Smooth muscle cell (in vitro differentiated cells): Measurements from ENCODE around the gene TCN1. TPM values are rescaled to one million over a fixed set of nuclear protein-coding genes. Genes with fewer than 3 reads are reported as not detected.
"Not testable (repeated sequence)": the region's sequence is repeated elsewhere in the genome, so short reads cannot be mapped to it uniquely, and the experiment has no call there.

Experiments
- DNase-seq: peaks from one replicate; lab custom pipeline; 2025; ENCODE audit not compliant: unreplicated experiment; lab: John Stamatoyannopoulos, UW
- H2AFZ ChIP-seq: fragments of 200-600 bp; sonication (generic); 2 replicates; pipeline ENCODE4 v1.6.0; 2016; ENCODE audit warnings: antibody characterized with exemption, low read depth, mild to moderate bottlenecking
- H3F3A ChIP-seq: fragments of 200-600 bp; sonication (generic); 2 replicates; pipeline ENCODE4 v1.6.0; 2017; ENCODE audit warnings: antibody characterized with exemption, low read depth
- H3K27ac ChIP-seq: fragments of 200-600 bp; sonication (generic); 2 replicates; pipeline ENCODE4 v1.5.1; 2016; ENCODE audit warnings: low read depth, mild to moderate bottlenecking
- H3K27me3 ChIP-seq: fragments of 200-600 bp; sonication (generic); 2 replicates; pipeline ENCODE4 v1.6.1; 2016; ENCODE audit warnings: low read depth, mild to moderate bottlenecking
- H3K36me3 ChIP-seq: fragments of 200-600 bp; sonication (generic); 2 replicates; pipeline ENCODE4 v1.5.1; 2016; ENCODE audit warnings: low read depth
- H3K4me1 ChIP-seq: fragments of 200-600 bp; sonication (generic); 2 replicates; pipeline ENCODE4 v1.5.1; 2016; ENCODE audit warnings: low read depth
- H3K4me2 ChIP-seq: fragments of 200-600 bp; sonication (generic); 2 replicates; pipeline ENCODE4 v1.6.0; 2016; ENCODE audit warnings: mild to moderate bottlenecking
- H3K4me3 ChIP-seq: fragments of 200-600 bp; sonication (generic); 2 replicates; pipeline ENCODE4 v1.5.1; 2016; ENCODE audit warnings: mild to moderate bottlenecking
- H3K79me2 ChIP-seq: fragments of 200-600 bp; sonication (generic); 2 replicates; pipeline ENCODE4 v1.6.0; 2016; ENCODE audit warnings: low read depth, mild to moderate bottlenecking
- H3K9ac ChIP-seq: fragments of 200-600 bp; sonication (generic); 2 replicates; pipeline ENCODE4 v1.6.0; 2016; ENCODE audit warnings: low read depth
- H3K9me3 ChIP-seq: fragments of 200-600 bp; sonication (generic); replicated peaks from 2 replicates; pipeline ENCODE4 v1.5.1; 2016; ENCODE audit warnings: low read depth
- H4K20me1 ChIP-seq: fragments of 200-600 bp; sonication (generic); 2 replicates; pipeline ENCODE4 v1.6.0; 2016; ENCODE audit warnings: low read depth
- WGBS: methylation state at CpG from one replicate; pipeline ENCODE4 v1.1.7; 2016; ENCODE audit warnings: low lambda C conversion rate; 5-methylcytosine and 5-hydroxymethylcytosine counted together
- polyA plus RNA-seq: library from polyadenylated mRNA; unstranded; fragments of >200 nt; fragmentation: Nextera tagmentation; extraction: Ambion mirVana; gene quantifications from 2 replicates; pipeline ENCODE4 v1.2.1, GENCODE V29; 2016
- total RNA-seq: library from RNA; depleted of rRNA; stranded (reverse); fragments of >200 nt; gene quantifications from 2 replicates; pipeline ENCODE4 v1.2.3, GENCODE V29; 2014
- TF ChIP-seq, protein P1 (sequence below): fragments of 200-600 bp; sonication (generic); IDR thresholded peaks from 2 replicates; pipeline ENCODE4 v1.5.1; 2017; ENCODE audit warnings: borderline replicate concordance, mild to moderate bottlenecking, antibody characterized with exemption; ENCODE audit not compliant: insufficient read depth, poor library complexity, severe bottlenecking

TCN1 gene
- total and polyA plus RNA-seq, 2 experiments from 2014 or later = 11.1 TPM; not detected in 1

- no peak overlapping the region for H3K4me3 ChIP-seq
- no peak for DNase-seq
- H3K36me3 ChIP-seq = no peaks in the 10 kb centered on the region
- H3F3A ChIP-seq = no peaks in the 10 kb centered on the region
- H3K9me3 ChIP-seq = peaks cover 4% of the 10 kb centered on the region
- 37% methylated on average over 4 of the region's 4 CpGs for WGBS
- H3K79me2 ChIP-seq = no peaks in the 10 kb centered on the region
- no peak overlapping the region for H3K4me2 ChIP-seq
- H3K4me1 ChIP-seq = peaks cover 4% of the 10 kb centered on the region
- H3K9ac ChIP-seq = no peak overlapping the region
- H4K20me1 ChIP-seq = no peaks in the 10 kb centered on the region
- TF ChIP-seq, protein P1, sequence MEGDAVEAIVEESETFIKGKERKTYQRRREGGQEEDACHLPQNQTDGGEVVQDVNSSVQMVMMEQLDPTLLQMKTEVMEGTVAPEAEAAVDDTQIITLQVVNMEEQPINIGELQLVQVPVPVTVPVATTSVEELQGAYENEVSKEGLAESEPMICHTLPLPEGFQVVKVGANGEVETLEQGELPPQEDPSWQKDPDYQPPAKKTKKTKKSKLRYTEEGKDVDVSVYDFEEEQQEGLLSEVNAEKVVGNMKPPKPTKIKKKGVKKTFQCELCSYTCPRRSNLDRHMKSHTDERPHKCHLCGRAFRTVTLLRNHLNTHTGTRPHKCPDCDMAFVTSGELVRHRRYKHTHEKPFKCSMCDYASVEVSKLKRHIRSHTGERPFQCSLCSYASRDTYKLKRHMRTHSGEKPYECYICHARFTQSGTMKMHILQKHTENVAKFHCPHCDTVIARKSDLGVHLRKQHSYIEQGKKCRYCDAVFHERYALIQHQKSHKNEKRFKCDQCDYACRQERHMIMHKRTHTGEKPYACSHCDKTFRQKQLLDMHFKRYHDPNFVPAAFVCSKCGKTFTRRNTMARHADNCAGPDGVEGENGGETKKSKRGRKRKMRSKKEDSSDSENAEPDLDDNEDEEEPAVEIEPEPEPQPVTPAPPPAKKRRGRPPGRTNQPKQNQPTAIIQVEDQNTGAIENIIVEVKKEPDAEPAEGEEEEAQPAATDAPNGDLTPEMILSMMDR = no peak
- H2AFZ ChIP-seq = no peak overlapping the region
- H3K27me3 ChIP-seq = no peaks in the 10 kb centered on the region
- H3K27ac ChIP-seq = no peak overlapping the region
Observed at GRCh38 chr11:59891781-59892181, 25.5 kb upstream of the TCN1 start.

DNA sequence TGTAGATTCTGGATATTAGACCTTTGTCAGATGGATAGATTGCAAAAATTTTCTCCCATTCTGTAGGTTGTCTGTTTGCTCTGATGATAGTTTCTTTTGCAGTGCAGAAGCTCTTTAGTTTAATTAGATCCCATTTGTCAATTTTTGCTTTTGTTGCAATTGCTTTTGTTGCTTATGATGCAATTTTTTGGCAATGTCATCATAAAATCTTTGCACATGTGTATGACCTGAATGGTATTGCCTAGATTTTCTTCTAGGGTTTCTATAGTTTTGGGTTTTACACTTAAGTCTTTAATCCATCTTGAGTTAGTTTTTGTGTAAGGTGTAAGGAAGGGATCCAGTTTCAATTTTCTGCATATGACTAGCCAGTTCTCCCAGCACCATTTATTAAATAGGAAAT lies 20.9 kb upstream of the TCN1 start:
- not testable (repeated sequence) for H3K27ac ChIP-seq, H4K20me1 ChIP-seq, H3K9ac ChIP-seq, H3K9me3 ChIP-seq, H3K4me1 ChIP-seq, H2AFZ ChIP-seq, H3F3A ChIP-seq, H3K36me3 ChIP-seq, H3K27me3 ChIP-seq, DNase-seq, H3K79me2 ChIP-seq, H3K4me2 ChIP-seq, H3K4me3 ChIP-seq

DNA sequence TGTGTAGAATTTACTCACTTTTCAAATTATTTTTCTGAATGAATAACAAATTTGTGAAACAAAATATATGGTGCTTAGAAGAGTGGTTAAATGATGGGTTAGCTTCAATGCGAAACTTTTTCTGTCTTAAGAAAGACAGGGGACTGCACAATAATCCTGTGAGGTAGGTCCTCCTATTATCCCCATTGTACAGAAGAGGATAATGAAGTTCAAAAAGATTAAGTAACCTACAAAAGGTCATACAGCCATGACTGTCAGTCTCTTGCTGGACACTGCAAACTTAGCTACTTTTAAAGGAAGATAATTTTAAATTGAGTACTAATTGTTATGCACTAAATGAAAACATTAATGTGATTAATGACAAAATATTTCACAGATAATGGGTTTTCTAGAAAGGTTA lies 17.3 kb upstream of the TCN1 start:
- WGBS = 97% methylated on average over 1 of the region's 1 CpG

DNA sequence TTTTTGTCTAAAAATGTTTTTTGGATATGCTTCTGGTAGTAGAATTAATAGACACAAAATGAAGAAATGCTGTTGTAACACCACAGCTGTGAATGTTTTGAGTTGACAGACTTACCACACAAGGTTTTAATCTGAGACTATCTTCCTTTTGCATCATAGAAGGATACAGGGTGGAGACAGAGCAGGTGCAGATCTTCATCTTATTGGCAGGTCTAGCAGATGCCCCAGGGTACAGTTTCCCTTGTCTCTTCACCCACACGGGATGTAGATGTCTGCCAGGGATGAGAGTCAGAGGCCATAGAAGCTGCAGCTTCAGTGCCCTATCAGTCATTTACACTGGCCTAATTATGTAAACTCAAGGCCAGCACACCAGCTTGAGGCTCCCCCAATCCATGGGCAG lies 13.3 kb upstream of the TCN1 start:
- Histone ChIP-seq H3K27me3 (no peaks in the 10 kb centered on the region), H3K36me3 (no peaks in the 10 kb centered on the region), H3F3A (no peaks in the 10 kb centered on the region), H2AFZ (no peak overlapping the region), H3K9ac (no peak overlapping the region), H3K79me2 (no peaks in the 10 kb centered on the region), H3K4me1 (no peaks in the 10 kb centered on the region), H3K27ac (no peak overlapping the region), H3K4me3 (no peak overlapping the region), H3K9me3 (no peaks in the 10 kb centered on the region), H3K4me2 (no peak overlapping the region), H4K20me1 (no peaks in the 10 kb centered on the region)
- DNase-seq = no peak
- 80% methylated on average over 1 of the region's 1 CpG for WGBS
- TF ChIP-seq, protein P1 = no peak

More for the DNA sequence above, 17.3 kb upstream of the TCN1 start:
- Histone ChIP-seq H3K36me3 (no peaks in the 10 kb centered on the region), H3K79me2 (no peaks in the 10 kb centered on the region), H3K27me3 (no peaks in the 10 kb centered on the region), H3K9me3 (no peaks in the 10 kb centered on the region), H3K4me3 (no peak overlapping the region), H3K27ac (no peak overlapping the region), H4K20me1 (no peaks in the 10 kb centered on the region), H2AFZ (no peak overlapping the region), H3K4me2 (no peak overlapping the region), H3F3A (no peaks in the 10 kb centered on the region), H3K9ac (no peak overlapping the region), H3K4me1 (no peaks in the 10 kb centered on the region)
- TF ChIP-seq, protein P1 = no peak
- DNase-seq = no peak
